Esophagus squamous epithelium (tissue), 5 donors: ENCODE measurements around the gene TAOK2. TPM values are rescaled to one million over a fixed set of nuclear protein-coding genes. Genes with fewer than 3 reads are reported as not detected.

Experiments used
- DNase-seq: peaks from one replicate; lab custom pipeline; 2025; lab: John Stamatoyannopoulos, UW
- H3K27ac ChIP-seq, 4 donors: fragments of 200-600 bp; sonication (generic); one replicate each; pipeline ENCODE4 v1.5.1; 2016 to 2019; ENCODE audit warnings: mild to moderate bottlenecking in 1 of 4
- H3K27me3 ChIP-seq, 4 donors: fragments of 200-600 bp; sonication (generic); 1 replicate in 3 of 4; 2 replicates in 1 of 4; pipeline versions ENCODE4 v1.5.1 to v1.6.0; 2017 to 2021; ENCODE audit warnings: antibody characterized with exemption in 1 of 4
- H3K36me3 ChIP-seq, 3 donors: fragments of 200-600 bp; sonication (generic); one replicate each; pipeline ENCODE4 v1.5.1; 2016 to 2019
- H3K4me1 ChIP-seq, 3 donors: fragments of 200-600 bp; sonication (generic); one replicate each; pipeline ENCODE4 v1.5.1; 2017 to 2019
- H3K4me3 ChIP-seq, 4 donors: fragments of 200-600 bp; sonication (generic); 1 replicate in 3 of 4; 2 replicates in 1 of 4; pipeline ENCODE4 v1.5.1; 2016 to 2019; ENCODE audit warnings: mild to moderate bottlenecking in 2 of 4, moderate library complexity in 1 of 4
- H3K9me3 ChIP-seq, 3 donors: fragments of 200-600 bp; sonication (generic); one replicate each; pipeline ENCODE4 v1.5.1; 2016 to 2019
- CTCF ChIP-seq, 6 experiments: fragments of 450-650 bp in 4 of 6; fragments of 200-600 bp in 2 of 6; sonication (generic) in 2 of 6; IDR thresholded peaks; one replicate each; pipeline ENCODE4 v1.5.1; 2016 to 2019; ENCODE audit warnings: antibody characterized with exemption in 6 of 6, mild to moderate bottlenecking in 4 of 6, moderate library complexity in 4 of 6
- POLR2A ChIP-seq, 4 donors: fragments of 450-650 bp; IDR thresholded peaks; one replicate each; pipeline ENCODE4 v1.6.1; 2017; ENCODE audit warnings: antibody characterized with exemption in 4 of 4, mild to moderate bottlenecking in 4 of 4, moderate library complexity in 3 of 4
- WGBS, 2 donors: methylation state at CpG; one replicate each; pipeline ENCODE4 v1.1.5; 2018; 5-methylcytosine and 5-hydroxymethylcytosine counted together
- intact Hi-C: fragments of 100-400 bp; cut with DNase I; formaldehyde crosslinking; loops from one replicate; pipeline ENCODE4 v1.15.0; 2022
- total RNA-seq, 4 donors: library from RNA; depleted of rRNA; stranded (reverse); fragments of >200 nt; gene quantifications; one replicate each; pipeline ENCODE4 v1.1.0, GENCODE V29; 2016
- donor health status: DM: yes; HTN: yes; CAD: no.

Gene TAOK2
- total RNA-seq, 4 donors from 2014 or later: 26.8 to 33.7 (median 30.4) TPM

- Histone ChIP-seq H3K4me1 (peaks cover 19 to 35% (median 20%) of the 10 kb centered on the region in 3 donors), H3K9me3 (no peaks in the 10 kb centered on the region), H3K36me3 (peaks cover 8 to 66% (median 34%) of the 10 kb centered on the region in 3 donors), H3K27me3 (no peaks in the 10 kb centered on the region), H3K27ac (no peak overlapping the region), H3K4me3 (no peak overlapping the region)
- no peak for TF ChIP-seq POLR2A (IDR thresholded peaks at IDR 0.05)
- TF ChIP-seq CTCF (IDR thresholded peaks at IDR 0.05): no peak
- DNase-seq: no peak
- intact Hi-C loops: no loop called here
- WGBS, 2 donors: 88% methylated on average over 10 of the region's 25 CpGs; no CpG with 5 or more reads in 1 of the 2 donors
Measured at GRCh38 chr16:29993191-29993902, 19.7 kb downstream of the TAOK2 start.

- H3K36me3 ChIP-seq: peaks cover 8 to 66% (median 28%) of the 10 kb centered on the region in 3 donors
- peaks cover 19 to 35% (median 20%) of the 10 kb centered on the region in 3 donors for H3K4me1 ChIP-seq
- H3K27me3 ChIP-seq: no peaks in the 10 kb centered on the region
- no peaks in the 10 kb centered on the region for H3K9me3 ChIP-seq
- H3K4me3 ChIP-seq: peak overlapping the region in 2 of 4 donors; percentile 77 to 96
- TF ChIP-seq POLR2A (IDR thresholded peaks at IDR 0.05) (no peak), CTCF (IDR thresholded peaks at IDR 0.05) (no peak)
- 86 to 88% methylated on average over 9 of the region's 9 CpGs for WGBS, 2 donors
- peak overlapping the region; percentile 90 to 98 (median 96) for H3K27ac ChIP-seq
- intact Hi-C loops: no loop called here
- DNase-seq: no peak
Measured at GRCh38 chr16:29993903-29994599, 20.4 kb downstream of the TAOK2 start.

- intact Hi-C loops: no loop called here
- peak overlapping the region; percentile 58 to 96 (median 82) for H3K4me3 ChIP-seq
- peak overlapping the region; percentile 90 to 98 (median 96) for H3K27ac ChIP-seq
- TF ChIP-seq CTCF (IDR thresholded peaks at IDR 0.05) (no peak), POLR2A (IDR thresholded peaks at IDR 0.05) (no peak)
- DNase-seq: no peak
- peaks cover 19 to 35% (median 20%) of the 10 kb centered on the region in 3 donors for H3K4me1 ChIP-seq
- no peaks in the 10 kb centered on the region for H3K9me3 ChIP-seq
- H3K27me3 ChIP-seq: no peaks in the 10 kb centered on the region
- H3K36me3 ChIP-seq: peaks cover 8 to 66% (median 27%) of the 10 kb centered on the region in 3 donors
- WGBS, 2 donors: 15 to 27% methylated on average over 3 to 9 of the region's 24 CpGs
Measured at GRCh38 chr16:29994600-29995323, 21.1 kb downstream of the TAOK2 start.

- peak; percentile 63 for DNase-seq
- WGBS, 2 donors: 0% methylated on average over 1 of the region's 53 CpGs; no CpG with 5 or more reads in 1 of the 2 donors
- TF ChIP-seq POLR2A (IDR thresholded peaks at IDR 0.05) (no peak), CTCF (IDR thresholded peaks at IDR 0.05) (no peak)
- Histone ChIP-seq H3K27me3 (no peaks in the 10 kb centered on the region), H3K4me3 (peak within 1 kb of the TSS; percentile 58 to 96 (median 82)), H3K36me3 (peaks cover 5 to 66% (median 27%) of the 10 kb centered on the region in 3 donors), H3K9me3 (no peaks in the 10 kb centered on the region), H3K27ac (peak within 1 kb of the TSS; percentile 90 to 98 (median 96)), H3K4me1 (peaks cover 19 to 35% (median 20%) of the 10 kb centered on the region in 3 donors)
- intact Hi-C loops: no loop called here
Measured at GRCh38 chr16:29995324-29995910, 21.7 kb downstream of the TAOK2 start, which contains the start of gene HIRIP3. Gene HIRIP3 (minus strand): TSS chr16:29995617. CDS start chr16:29995605, 12 bp downstream.
